Body of pancreas (tissue), 4 donors: Measurements from ENCODE around the gene M6PR. TPM values are rescaled to one million over a fixed set of nuclear protein-coding genes. Genes with fewer than 3 reads are reported as not detected.

Source experiments
- ATAC-seq: fragments of 150-250 bp; one replicate; pipeline ENCODE4 v1.9.1; 2016
- DNase-seq, 4 donors: peaks; one replicate each; pipeline ENCODE4 v3.0.0-alpha.2; 2019
- H3K27ac ChIP-seq, 4 donors: fragments of 200-600 bp; sonication (generic); 1 replicate in 3 of 4; 2 replicates in 1 of 4; pipeline versions ENCODE4 v1.5.1 to v1.6.1; 2016 to 2019; ENCODE audit warnings: mild to moderate bottlenecking in 1 of 4, mixed read lengths in 1 of 4, moderate library complexity in 1 of 4
- H3K27me3 ChIP-seq, 2 donors: fragments of 200-600 bp; sonication (generic); one replicate each; pipeline ENCODE4 v1.6.0; 2016; ENCODE audit warnings: mild to moderate bottlenecking in 1 of 2
- H3K36me3 ChIP-seq, 2 donors: fragments of 200-600 bp; sonication (generic); replicated peaks in 1 of 2; 2 replicates each; pipeline ENCODE4 v1.5.1; 2016; ENCODE audit warnings: low read depth in 2 of 2; ENCODE audit not compliant: insufficient read depth in 1 of 2
- H3K4me1 ChIP-seq: fragments of 200-600 bp; sonication (generic); one replicate; pipeline ENCODE4 v1.6.0; 2016
- H3K4me3 ChIP-seq, 2 donors: fragments of 200-600 bp; sonication (generic); 1 replicate in 1 of 2; 2 replicates in 1 of 2; pipeline ENCODE4 v1.5.1; 2016 to 2019
- H3K9me3 ChIP-seq, 3 donors: fragments of 200-600 bp; sonication (generic); 1 replicate in 2 of 3; 2 replicates in 1 of 3; pipeline ENCODE4 v1.5.1; 2016
- POLR2A ChIP-seq, 3 donors: fragments of 450-650 bp; IDR thresholded peaks; one replicate each; pipeline ENCODE4 v1.6.1; 2016; ENCODE audit warnings: antibody characterized with exemption in 3 of 3, mild to moderate bottlenecking in 2 of 3
- WGBS, 2 donors: methylation state at CpG; one replicate each; pipeline ENCODE4 v1.1.5; 2017; 5-methylcytosine and 5-hydroxymethylcytosine counted together
- intact Hi-C: fragments of 100-400 bp; cut with DNase I; formaldehyde crosslinking; loops from one replicate; pipeline ENCODE4 v1.15.1; 2023
- total RNA-seq, 2 donors: library from RNA; depleted of rRNA; stranded (reverse); fragments of >200 nt; gene quantifications; one replicate each; pipeline ENCODE4 v1.1.0, GENCODE V29; 2016
- TF ChIP-seq, protein P1 (sequence below), 7 experiments: fragments of 450-650 bp in 4 of 7; fragments of 200-600 bp in 3 of 7; sonication (generic) in 3 of 7; IDR thresholded peaks; one replicate each; pipeline ENCODE4 v1.5.1; 2016 to 2019; ENCODE audit warnings: antibody characterized with exemption in 7 of 7

Gene M6PR
- total RNA-seq, 2 donors from 2014 or later: 43.8 to 57.3 TPM

DNA sequence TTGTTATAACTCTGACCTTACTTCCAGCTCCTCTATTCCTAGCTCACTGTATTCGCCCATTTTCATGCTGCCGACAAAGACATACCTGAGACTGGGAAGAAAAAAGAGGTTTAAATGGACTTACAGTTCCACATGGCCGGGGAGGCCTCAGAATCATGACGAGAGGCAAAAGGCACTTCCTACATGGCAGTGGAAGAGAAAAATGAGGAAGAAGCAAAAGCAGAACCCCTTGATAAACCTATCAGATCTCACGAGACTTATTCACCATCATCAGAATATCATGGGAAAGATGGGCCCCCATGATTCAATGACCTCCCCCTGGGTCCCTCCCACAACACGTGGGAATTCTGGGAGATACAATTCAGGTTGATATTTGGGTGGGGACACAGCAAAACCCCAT, 49.6 kb downstream of the M6PR start:
- no peak for DNase-seq
- no peak overlapping the region for H3K4me3 ChIP-seq
- H3K36me3 ChIP-seq: no peaks in the 10 kb centered on the region
- intact Hi-C loops: no loop called here
- H3K27me3 ChIP-seq: no peaks in the 10 kb centered on the region
- no peak for ATAC-seq
- no peak for TF ChIP-seq POLR2A (IDR thresholded peaks at IDR 0.05)
- TF ChIP-seq, protein P1, sequence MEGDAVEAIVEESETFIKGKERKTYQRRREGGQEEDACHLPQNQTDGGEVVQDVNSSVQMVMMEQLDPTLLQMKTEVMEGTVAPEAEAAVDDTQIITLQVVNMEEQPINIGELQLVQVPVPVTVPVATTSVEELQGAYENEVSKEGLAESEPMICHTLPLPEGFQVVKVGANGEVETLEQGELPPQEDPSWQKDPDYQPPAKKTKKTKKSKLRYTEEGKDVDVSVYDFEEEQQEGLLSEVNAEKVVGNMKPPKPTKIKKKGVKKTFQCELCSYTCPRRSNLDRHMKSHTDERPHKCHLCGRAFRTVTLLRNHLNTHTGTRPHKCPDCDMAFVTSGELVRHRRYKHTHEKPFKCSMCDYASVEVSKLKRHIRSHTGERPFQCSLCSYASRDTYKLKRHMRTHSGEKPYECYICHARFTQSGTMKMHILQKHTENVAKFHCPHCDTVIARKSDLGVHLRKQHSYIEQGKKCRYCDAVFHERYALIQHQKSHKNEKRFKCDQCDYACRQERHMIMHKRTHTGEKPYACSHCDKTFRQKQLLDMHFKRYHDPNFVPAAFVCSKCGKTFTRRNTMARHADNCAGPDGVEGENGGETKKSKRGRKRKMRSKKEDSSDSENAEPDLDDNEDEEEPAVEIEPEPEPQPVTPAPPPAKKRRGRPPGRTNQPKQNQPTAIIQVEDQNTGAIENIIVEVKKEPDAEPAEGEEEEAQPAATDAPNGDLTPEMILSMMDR (IDR thresholded peaks at IDR 0.05): no peak
- H3K4me1 ChIP-seq: no peaks in the 10 kb centered on the region
- H3K27ac ChIP-seq: no peak overlapping the region
- WGBS, 2 donors: 64 to 75% methylated on average over 6 of the region's 6 CpGs
- H3K9me3 ChIP-seq: no peaks in the 10 kb centered on the region

DNA sequence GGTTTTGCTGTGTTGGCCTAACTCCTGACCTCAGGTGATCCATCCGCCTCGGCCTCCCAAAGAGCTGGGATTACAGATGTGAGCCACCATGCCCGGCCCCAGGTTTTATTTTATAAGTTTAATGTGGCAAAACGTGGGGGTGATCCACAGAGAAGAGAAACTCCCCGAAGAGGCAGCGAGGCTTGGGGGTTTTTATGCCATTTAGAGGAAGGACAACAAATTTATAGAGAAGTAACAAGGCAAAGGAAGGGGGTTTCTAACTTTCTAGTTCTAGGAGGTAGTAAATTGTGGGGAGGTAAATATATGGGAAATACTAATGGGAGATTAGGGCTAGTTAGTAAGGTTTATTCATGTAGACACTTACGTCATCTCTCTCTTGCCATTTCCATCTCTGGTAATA, 52.4 kb downstream of the M6PR start:
- H3K4me1 ChIP-seq: no peaks in the 10 kb centered on the region
- H3K4me3 ChIP-seq: no peak overlapping the region
- no peaks in the 10 kb centered on the region for H3K27me3 ChIP-seq
- DNase-seq: no peak
- no peak overlapping the region for H3K27ac ChIP-seq
- ATAC-seq: no peak
- no peaks in the 10 kb centered on the region for H3K9me3 ChIP-seq
- no peak for TF ChIP-seq POLR2A (IDR thresholded peaks at IDR 0.05)
- TF ChIP-seq, protein P1 (IDR thresholded peaks at IDR 0.05): no peak
- intact Hi-C loops: no loop called here
- 83 to 89% methylated on average over 7 of the region's 7 CpGs for WGBS, 2 donors
- no peaks in the 10 kb centered on the region for H3K36me3 ChIP-seq

DNA sequence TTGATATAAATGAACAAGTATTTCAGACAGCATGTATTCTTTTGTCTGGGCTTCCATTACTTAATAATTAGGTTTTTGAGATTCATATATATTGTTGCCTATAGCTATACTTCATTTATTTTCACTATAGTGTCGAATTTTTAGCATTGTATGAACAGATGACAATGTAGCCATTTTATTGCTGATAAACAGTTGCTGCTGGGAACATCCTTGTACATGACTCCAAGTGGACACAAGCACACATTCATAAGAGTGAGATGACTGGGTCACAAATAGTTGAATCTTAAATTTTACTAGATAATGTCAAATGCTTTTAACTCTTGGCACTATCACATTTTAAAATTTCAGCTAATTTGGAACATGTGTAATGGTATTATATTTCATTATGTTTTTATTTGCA, 54.5 kb downstream of the M6PR start:
- Histone ChIP-seq H3K4me3 (no peak overlapping the region), H3K27ac (no peak overlapping the region), H3K27me3 (no peaks in the 10 kb centered on the region), H3K36me3 (no peaks in the 10 kb centered on the region), H3K4me1 (no peaks in the 10 kb centered on the region), H3K9me3 (no peaks in the 10 kb centered on the region)
- DNase-seq (no peak), ATAC-seq (no peak)
- TF ChIP-seq POLR2A (IDR thresholded peaks at IDR 0.05): no peak
- TF ChIP-seq, protein P1 (IDR thresholded peaks at IDR 0.05): no peak
- WGBS, 2 donors: 48 to 56% methylated on average over 1 of the region's 1 CpG
- intact Hi-C loops: loop anchor here (5.0 kb wide), 1 partner anchor 213 kb away; no protein-coding TSS in a partner anchor

DNA sequence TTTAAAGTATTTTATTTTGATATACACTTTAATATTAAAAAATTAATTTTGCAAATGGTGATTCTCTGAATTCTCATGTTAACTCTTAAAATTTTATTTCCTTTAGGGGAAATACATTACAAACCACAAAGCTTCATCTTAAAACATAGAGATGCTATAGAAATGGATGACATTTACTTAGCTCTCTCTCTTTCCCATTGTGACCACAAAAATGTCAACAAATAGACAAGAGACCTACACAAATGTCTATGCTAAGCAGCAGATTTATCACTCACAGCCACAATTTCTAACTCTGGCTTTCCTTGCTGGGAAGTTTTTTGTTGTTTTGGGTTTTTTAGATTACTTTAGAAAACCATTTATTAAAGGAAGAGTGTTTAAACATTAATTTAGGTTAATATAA, 55.1 kb downstream of the M6PR start:
- H3K4me3 ChIP-seq: no peak overlapping the region
- no peak overlapping the region for H3K27ac ChIP-seq
- no peaks in the 10 kb centered on the region for H3K9me3 ChIP-seq
- no peaks in the 10 kb centered on the region for H3K4me1 ChIP-seq
- intact Hi-C loops: loop anchor here (5.0 kb wide), 1 partner anchor 212 kb away; no protein-coding TSS in a partner anchor
- no peaks in the 10 kb centered on the region for H3K27me3 ChIP-seq
- no peak for ATAC-seq
- TF ChIP-seq POLR2A (IDR thresholded peaks at IDR 0.05): no peak
- TF ChIP-seq, protein P1 (IDR thresholded peaks at IDR 0.05): no peak
- no peak for DNase-seq
- H3K36me3 ChIP-seq: no peaks in the 10 kb centered on the region

DNA sequence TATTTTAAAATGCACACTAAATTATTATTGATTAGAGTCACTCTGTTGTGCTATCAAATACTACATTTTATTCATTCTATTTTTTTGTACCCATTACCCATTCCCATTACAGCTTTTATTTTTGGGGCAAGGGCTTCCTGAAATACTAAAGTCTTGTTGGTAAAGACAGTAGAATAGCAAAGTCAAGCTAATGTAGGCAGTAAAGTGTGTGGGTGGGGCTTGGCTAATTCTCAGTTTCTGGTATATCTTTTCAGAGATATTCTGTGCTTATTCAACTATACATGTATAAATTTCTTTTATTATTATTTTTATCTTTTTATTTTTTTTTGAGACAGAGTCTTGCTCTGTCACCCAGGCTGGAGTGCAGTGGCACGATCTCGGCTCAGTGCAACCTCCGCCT, 57.5 kb downstream of the M6PR start:
- H3K4me3 ChIP-seq: no peak overlapping the region
- TF ChIP-seq, protein P1 (IDR thresholded peaks at IDR 0.05): no peak
- no peak for TF ChIP-seq POLR2A (IDR thresholded peaks at IDR 0.05)
- no peaks in the 10 kb centered on the region for H3K27me3 ChIP-seq
- H3K36me3 ChIP-seq: no peaks in the 10 kb centered on the region
- DNase-seq: no peak
- intact Hi-C loops: loop anchor here (5.0 kb wide), 1 partner anchor 210 kb away; no protein-coding TSS in a partner anchor
- no peaks in the 10 kb centered on the region for H3K4me1 ChIP-seq
- no peaks in the 10 kb centered on the region for H3K9me3 ChIP-seq
- 97 to 100% methylated on average over 3 of the region's 3 CpGs for WGBS, 2 donors
- H3K27ac ChIP-seq: no peak overlapping the region
- ATAC-seq: no peak
